Measurements from ENCODE around the gene RAI2. TPM values are rescaled to one million over a fixed set of nuclear protein-coding genes. Genes with fewer than 3 reads are reported as not detected.

RAI2 gene
- total RNA-seq, 1 donor: not detected

DNA sequence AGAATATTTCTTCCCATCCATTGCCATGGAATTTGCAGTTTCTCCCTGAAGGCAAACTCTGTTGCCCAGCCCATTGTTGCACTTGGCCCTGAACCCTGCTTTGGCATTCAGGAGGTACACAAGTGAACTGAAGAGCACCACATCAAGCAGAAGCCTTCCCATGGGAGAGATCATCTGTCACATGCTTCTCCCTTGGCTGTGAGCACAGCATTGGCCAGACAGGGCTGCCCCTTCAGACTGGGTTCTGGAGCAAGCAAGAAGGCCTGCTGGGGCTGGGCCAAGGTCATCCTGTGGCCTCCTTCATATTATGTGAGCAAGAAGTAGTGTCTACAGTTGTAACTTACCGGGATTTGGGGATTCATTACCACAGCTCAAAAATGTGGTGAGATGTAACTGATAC lies 101.1 kb downstream of the RAI2 start:
- no peak for DNase-seq (ENCODE audit: low read depth)
- H3K4me3 ChIP-seq (ENCODE audit: low read depth, low read length): no peak overlapping the region

DNA sequence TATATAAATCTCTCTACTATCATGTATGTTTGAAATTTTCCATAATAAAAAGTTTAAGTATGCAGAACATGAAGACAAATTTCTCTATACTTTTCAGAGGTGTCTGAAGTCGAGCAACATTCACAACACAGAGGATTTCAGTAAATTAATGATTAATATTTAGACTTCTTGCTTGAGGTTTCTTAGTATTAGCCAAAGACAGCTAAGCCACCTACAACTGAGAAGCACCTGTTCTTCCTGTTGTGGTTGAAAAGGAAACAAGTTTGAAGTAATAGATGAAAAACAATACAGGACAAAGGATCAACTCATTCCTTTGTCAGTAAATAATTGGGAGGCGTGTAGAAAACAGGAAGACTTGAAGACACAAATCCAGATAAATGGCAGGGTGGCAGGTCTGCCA lies 102.7 kb downstream of the RAI2 start:
- TF ChIP-seq, protein P1, sequence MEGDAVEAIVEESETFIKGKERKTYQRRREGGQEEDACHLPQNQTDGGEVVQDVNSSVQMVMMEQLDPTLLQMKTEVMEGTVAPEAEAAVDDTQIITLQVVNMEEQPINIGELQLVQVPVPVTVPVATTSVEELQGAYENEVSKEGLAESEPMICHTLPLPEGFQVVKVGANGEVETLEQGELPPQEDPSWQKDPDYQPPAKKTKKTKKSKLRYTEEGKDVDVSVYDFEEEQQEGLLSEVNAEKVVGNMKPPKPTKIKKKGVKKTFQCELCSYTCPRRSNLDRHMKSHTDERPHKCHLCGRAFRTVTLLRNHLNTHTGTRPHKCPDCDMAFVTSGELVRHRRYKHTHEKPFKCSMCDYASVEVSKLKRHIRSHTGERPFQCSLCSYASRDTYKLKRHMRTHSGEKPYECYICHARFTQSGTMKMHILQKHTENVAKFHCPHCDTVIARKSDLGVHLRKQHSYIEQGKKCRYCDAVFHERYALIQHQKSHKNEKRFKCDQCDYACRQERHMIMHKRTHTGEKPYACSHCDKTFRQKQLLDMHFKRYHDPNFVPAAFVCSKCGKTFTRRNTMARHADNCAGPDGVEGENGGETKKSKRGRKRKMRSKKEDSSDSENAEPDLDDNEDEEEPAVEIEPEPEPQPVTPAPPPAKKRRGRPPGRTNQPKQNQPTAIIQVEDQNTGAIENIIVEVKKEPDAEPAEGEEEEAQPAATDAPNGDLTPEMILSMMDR (IDR thresholded peaks at IDR 0.05; ENCODE audit: insufficient read depth, low read depth, low read length): no peak
- no peak for DNase-seq (ENCODE audit: low read depth)

More for the DNA sequence above, 101.1 kb downstream of the RAI2 start:
- TF ChIP-seq, protein P1 (IDR thresholded peaks at IDR 0.05; ENCODE audit: insufficient read depth, low read depth, low read length): no peak

DNA sequence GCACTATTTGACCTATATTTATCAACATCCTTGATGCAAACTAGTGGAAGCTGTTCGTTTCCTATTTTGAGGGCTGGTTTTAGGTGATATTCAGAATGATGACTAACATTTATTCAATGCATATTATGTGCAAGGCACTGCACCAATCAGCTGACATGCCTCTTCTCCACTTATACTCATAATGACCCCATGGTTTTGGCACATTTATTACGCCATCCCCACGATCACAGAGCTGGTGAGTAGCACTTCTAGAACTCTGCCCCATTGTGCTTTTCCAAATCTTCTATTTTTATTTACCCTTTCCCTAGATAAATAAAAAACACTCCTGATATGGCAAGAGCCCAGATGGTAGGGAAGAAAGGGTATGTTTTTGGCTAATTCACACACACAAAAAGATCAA lies 110.7 kb downstream of the RAI2 start:
- H3K4me3 ChIP-seq (ENCODE audit: low read depth, low read length): no peak overlapping the region
- TF ChIP-seq, protein P1 (IDR thresholded peaks at IDR 0.05; ENCODE audit: insufficient read depth, low read depth, low read length): no peak
- DNase-seq (ENCODE audit: low read depth): peak; percentile 7

More for the DNA sequence above, 102.7 kb downstream of the RAI2 start:
- no peak overlapping the region for H3K4me3 ChIP-seq (ENCODE audit: low read depth, low read length)

Other genes with a start within 250 kb of the RAI2 start
- 5.8 and 12.5 TPM in 2 replicates for gene SCML1, start 123.8 kb downstream of the RAI2 start, total RNA-seq

Measured in fibroblast of villous mesenchyme (primary cell).